GM10248 (cell line): ENCODE data around the gene FRMD6.

ENCODE experiments used
- CTCF ChIA-PET: fragments of 300-600 bp; sonication (Branson Sonifier 250); formaldehyde crosslinking; extraction: SDS; loops from one replicate; lab custom pipeline; 2021; ENCODE audit warnings: antibody characterized with exemption; lab: Yijun Ruan, JAX
- POLR2A ChIA-PET: fragments of 350-650 bp; sonication (Branson Sonifier 250); formaldehyde crosslinking; extraction: SDS; loops from one replicate; lab custom pipeline; 2020; ENCODE audit warnings: antibody characterized with exemption; lab: Yijun Ruan, JAX
- DNase-seq: peaks from one replicate; pipeline ENCODE4 v3.0.0; 2012; ENCODE audit errors: extremely low spot score
- CTCF ChIP-seq: IDR thresholded peaks from 2 replicates; pipeline ENCODE4 v1.5.1; 2012; ENCODE audit warnings: mild to moderate bottlenecking, low read depth; ENCODE audit errors: extremely low read depth, missing control alignments, control extremely low read depth

FRMD6 gene

GRCh38 chr14:51648296-51648695, 3.4 kb upstream of the FRMD6 start:
- CTCF ChIA-PET, result no interaction called here
- TF ChIP-seq CTCF, result no peak
- DNase-seq, result no peak
- POLR2A ChIA-PET, result no interaction called here

- DNase-seq, result no peak
- POLR2A ChIA-PET, result no interaction called here
- no peak for TF ChIP-seq CTCF
- CTCF ChIA-PET, result interaction anchor here (1.0 to 1.1 kb wide), 2 partner anchors 30 to 178 kb away, joined by 3 read pairs; no protein-coding TSS in a partner anchor
Observed at GRCh38 chr14:51650716-51651387, 858 bp upstream of the FRMD6 start.

GRCh38 chr14:51652168-51653078, 713 bp downstream of the FRMD6 start:
- DNase-seq, result peak; percentile 53
- no peak for TF ChIP-seq CTCF
- CTCF ChIA-PET, result interaction anchor here (0.8 to 1.8 kb wide), 19 partner anchors 10 to 495 kb away, joined by 3 to 7 read pairs (median 3); no protein-coding TSS in a partner anchor
- POLR2A ChIA-PET, result interaction anchor here (0.6 kb wide), 1 partner anchor 54 kb away, joined by 3 read pairs; no protein-coding TSS in a partner anchor

- CTCF ChIA-PET, result interaction anchor here (0.6 to 1.8 kb wide), 14 partner anchors 9 to 496 kb away, joined by 3 to 7 read pairs (median 4); no protein-coding TSS in a partner anchor
- no peak for DNase-seq
- POLR2A ChIA-PET, result no interaction called here
- TF ChIP-seq CTCF, result peak; percentile 12
Observed at GRCh38 chr14:51653079-51653774, 1.5 kb downstream of the FRMD6 start.

GRCh38 chr14:51653775-51654532, 2.2 kb downstream of the FRMD6 start:
- ChIA-PET CTCF (interaction anchor here (0.6 kb wide), 1 partner anchor 285 kb away, joined by 3 read pairs; no protein-coding TSS in a partner anchor), POLR2A (interaction anchor here (0.6 to 0.7 kb wide), 2 partner anchors 8 to 486 kb away, joined by 4 to 9 read pairs; no protein-coding TSS in a partner anchor)
- no peak for DNase-seq

More at GRCh38 chr14:51653775-51654532, 2.2 kb downstream of the FRMD6 start:
- TF ChIP-seq CTCF, result no peak
